GM20000 (cell line): ENCODE data around the gene FGG.

Experiments used
- DNase-seq: peaks from one replicate; pipeline ENCODE4 v3.0.0; 2012; ENCODE audit warnings: low spot score
- TF ChIP-seq, protein P1 (sequence below): IDR thresholded peaks from 2 replicates; pipeline ENCODE4 v1.5.1; 2012; ENCODE audit warnings: mild to moderate bottlenecking, control low read depth; ENCODE audit errors: extremely low read depth, missing control alignments

Gene FGG

DNA sequence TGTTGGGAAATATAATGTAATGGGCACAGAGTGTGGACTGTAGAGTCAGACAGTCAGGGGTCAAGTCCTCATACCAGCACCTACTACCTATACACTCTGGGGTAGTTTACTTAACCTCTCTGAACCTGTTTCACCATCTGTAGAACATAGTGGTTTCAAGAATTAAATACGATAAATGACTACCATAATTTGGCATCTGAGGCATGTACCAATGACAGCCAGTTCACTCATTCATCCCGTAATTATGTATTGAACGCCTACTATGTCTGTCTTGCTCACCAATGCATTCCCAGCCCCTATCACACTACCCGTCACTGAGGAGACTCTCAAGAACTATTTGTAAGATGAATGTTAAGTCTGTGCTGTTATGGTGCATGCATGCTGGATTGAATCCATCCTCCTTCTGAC, 51.6 kb downstream of the FGG start:
- TF ChIP-seq, protein P1, sequence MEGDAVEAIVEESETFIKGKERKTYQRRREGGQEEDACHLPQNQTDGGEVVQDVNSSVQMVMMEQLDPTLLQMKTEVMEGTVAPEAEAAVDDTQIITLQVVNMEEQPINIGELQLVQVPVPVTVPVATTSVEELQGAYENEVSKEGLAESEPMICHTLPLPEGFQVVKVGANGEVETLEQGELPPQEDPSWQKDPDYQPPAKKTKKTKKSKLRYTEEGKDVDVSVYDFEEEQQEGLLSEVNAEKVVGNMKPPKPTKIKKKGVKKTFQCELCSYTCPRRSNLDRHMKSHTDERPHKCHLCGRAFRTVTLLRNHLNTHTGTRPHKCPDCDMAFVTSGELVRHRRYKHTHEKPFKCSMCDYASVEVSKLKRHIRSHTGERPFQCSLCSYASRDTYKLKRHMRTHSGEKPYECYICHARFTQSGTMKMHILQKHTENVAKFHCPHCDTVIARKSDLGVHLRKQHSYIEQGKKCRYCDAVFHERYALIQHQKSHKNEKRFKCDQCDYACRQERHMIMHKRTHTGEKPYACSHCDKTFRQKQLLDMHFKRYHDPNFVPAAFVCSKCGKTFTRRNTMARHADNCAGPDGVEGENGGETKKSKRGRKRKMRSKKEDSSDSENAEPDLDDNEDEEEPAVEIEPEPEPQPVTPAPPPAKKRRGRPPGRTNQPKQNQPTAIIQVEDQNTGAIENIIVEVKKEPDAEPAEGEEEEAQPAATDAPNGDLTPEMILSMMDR = no peak
- no peak for DNase-seq

- TF ChIP-seq, protein P1 = no peak
- DNase-seq = no peak
Observed at GRCh38 chr4:154560419-154560801, 52.0 kb downstream of the FGG start.

DNA sequence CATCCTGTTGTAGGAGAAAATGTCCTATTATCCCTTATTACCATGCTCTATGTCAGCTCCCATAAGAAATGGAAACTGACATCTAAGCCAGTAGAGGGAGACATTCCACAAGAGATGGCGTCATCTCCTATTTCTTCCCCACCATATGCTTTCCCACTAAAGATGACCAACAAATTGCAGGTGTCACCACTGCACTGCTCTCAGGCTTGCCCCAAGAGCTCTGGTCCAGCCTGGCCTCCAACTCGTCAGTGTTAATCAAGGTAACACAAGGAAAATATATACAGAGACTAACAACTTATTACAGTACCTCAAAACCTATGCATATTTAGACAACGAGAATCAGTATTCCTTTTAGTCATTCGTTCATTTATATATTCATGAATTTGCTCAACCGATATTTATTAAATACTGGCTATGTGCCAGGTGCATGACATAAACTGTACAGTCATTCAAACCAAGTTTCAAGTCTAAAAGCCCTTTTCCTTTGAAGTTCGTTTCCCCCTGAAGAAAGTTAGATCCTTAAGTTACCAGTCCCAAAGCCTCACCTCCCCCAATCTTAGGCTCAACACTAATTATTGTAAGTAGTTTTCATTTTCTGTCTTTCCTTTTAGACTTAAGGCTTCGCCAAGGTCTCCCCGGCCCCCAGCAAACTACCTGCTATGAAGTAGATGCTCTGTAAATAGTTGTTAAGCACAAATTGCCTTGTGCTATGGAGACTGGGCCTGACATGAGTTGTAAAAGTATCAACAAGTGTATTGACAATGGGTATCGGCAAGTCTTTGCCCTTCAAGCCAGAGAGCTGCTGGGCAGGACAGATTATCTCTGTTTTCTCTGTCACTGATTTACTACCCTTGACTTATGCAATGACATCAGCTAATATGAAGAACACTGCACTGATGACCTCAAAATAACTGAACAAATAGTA, 52.7 kb downstream of the FGG start:
- TF ChIP-seq, protein P1 = peak; percentile 39
- peak; percentile 50 for DNase-seq

- DNase-seq = no peak
- TF ChIP-seq, protein P1 = no peak
Observed at GRCh38 chr4:154559141-154559493, 53.3 kb downstream of the FGG start.
